HS-27A (cell line): ENCODE measurements around the gene CFAP46.

Experiments used
- DNase-seq: peaks from one replicate; pipeline ENCODE4 v3.0.0-alpha.2; 2012; ENCODE audit warnings: low read depth, missing footprints

Gene CFAP46

GRCh38 chr10:132842397-132842796, 100.0 kb downstream of the CFAP46 start:
- no peak for DNase-seq

GRCh38 chr10:132841615-132841975, 100.8 kb downstream of the CFAP46 start:
- DNase-seq = no peak

GRCh38 chr10:132840698-132841614, 101.4 kb downstream of the CFAP46 start:
- no peak for DNase-seq

- DNase-seq = no peak
These were observed 103.3 kb downstream of the CFAP46 start for GRCh38 chr10:132839061-132839460.

GRCh38 chr10:132838346-132838970, 103.9 kb downstream of the CFAP46 start:
- DNase-seq = no peak

- DNase-seq = no peak
These were observed 104.5 kb downstream of the CFAP46 start for GRCh38 chr10:132837905-132838304.

- no peak for DNase-seq
These were observed 105.4 kb downstream of the CFAP46 start for GRCh38 chr10:132836832-132837540.

- no peak for DNase-seq
These were observed 106.0 kb downstream of the CFAP46 start for GRCh38 chr10:132836248-132836831.

- no peak for DNase-seq
These were observed 106.5 kb downstream of the CFAP46 start for GRCh38 chr10:132835848-132836233.

- no peak for DNase-seq
These were observed 107.2 kb downstream of the CFAP46 start for GRCh38 chr10:132834891-132835847.

GRCh38 chr10:132834311-132834761, 108.0 kb downstream of the CFAP46 start:
- no peak for DNase-seq

- DNase-seq = no peak
These were observed 108.8 kb downstream of the CFAP46 start for GRCh38 chr10:132833421-132834111.

- DNase-seq = no peak
These were observed 110.0 kb downstream of the CFAP46 start for GRCh38 chr10:132832186-132832969.

- no peak for DNase-seq
These were observed 113.0 kb downstream of the CFAP46 start for GRCh38 chr10:132829403-132829802.

GRCh38 chr10:132828681-132829080, 113.7 kb downstream of the CFAP46 start:
- DNase-seq = no peak

GRCh38 chr10:132827861-132828539, 114.4 kb downstream of the CFAP46 start:
- DNase-seq = no peak

- DNase-seq = no peak
These were observed 115.0 kb downstream of the CFAP46 start for GRCh38 chr10:132827423-132827789.

GRCh38 chr10:132826524-132827422, 115.6 kb downstream of the CFAP46 start:
- no peak for DNase-seq
